Tibial artery (tissue), 4 donors: ENCODE measurements around the gene ELP5.

ENCODE experiments used
- DNase-seq, 2 donors: peaks; one replicate each; pipeline ENCODE4 v3.0.0-alpha.2; 2019
- H3K27ac ChIP-seq, 2 donors: fragments of 200-600 bp; sonication (generic) in 1 of 2; 1 replicate in 1 of 2; 2 replicates in 1 of 2; pipeline ENCODE4 v1.5.1; 2018 to 2019; ENCODE audit warnings: mild to moderate bottlenecking in 1 of 2
- H3K27me3 ChIP-seq, 2 donors: fragments of 200-600 bp; sonication (generic) in 1 of 2; one replicate each; pipeline versions ENCODE4 v1.5.1 to v1.6.0; 2016 to 2019
- H3K36me3 ChIP-seq, 3 donors: fragments of 200-600 bp; sonication (generic) in 2 of 3; one replicate each; pipeline ENCODE4 v1.5.1; 2016 to 2019; ENCODE audit warnings: mild to moderate bottlenecking in 2 of 3
- H3K4me1 ChIP-seq, 4 donors: fragments of 200-600 bp; sonication (generic) in 2 of 4; 1 replicate in 3 of 4; 2 replicates in 1 of 4; pipeline ENCODE4 v1.5.1; 2016 to 2019
- H3K4me3 ChIP-seq, 2 donors: fragments of 200-600 bp; sonication (generic) in 1 of 2; 1 replicate in 1 of 2; 2 replicates in 1 of 2; pipeline ENCODE4 v1.5.1; 2018 to 2019; ENCODE audit warnings: mild to moderate bottlenecking in 2 of 2
- H3K9me3 ChIP-seq, 3 donors: fragments of 200-600 bp; sonication (generic) in 1 of 3; one replicate each; pipeline ENCODE4 v1.5.1; 2016 to 2019
- CTCF ChIP-seq, 2 experiments: fragments of 200-600 bp in 1 of 2; fragments of 450-650 bp in 1 of 2; IDR thresholded peaks; one replicate each; pipeline ENCODE4 v1.5.1; 2017 to 2019; ENCODE audit warnings: antibody characterized with exemption in 2 of 2, mild to moderate bottlenecking in 1 of 2, moderate library complexity in 1 of 2
- intact Hi-C: fragments of 100-400 bp; cut with DNase I; formaldehyde crosslinking; loops from one replicate; pipeline ENCODE4 v1.15.0; 2023; ENCODE audit warnings: low total_unique reads

ELP5 gene

GRCh38 chr17:7246779-7247178 lies 5.2 kb upstream of the ELP5 start:
- no peak for TF ChIP-seq CTCF (IDR thresholded peaks at IDR 0.05)
- H3K4me3 ChIP-seq: no peak overlapping the region
- no peak for DNase-seq
- intact Hi-C loops: no loop called here
- H3K27me3 ChIP-seq: no peaks in the 10 kb centered on the region
- H3K27ac ChIP-seq: no peak overlapping the region
- no peaks in the 10 kb centered on the region for H3K9me3 ChIP-seq
- H3K36me3 ChIP-seq: peaks cover 13 to 34% (median 33%) of the 10 kb centered on the region in 3 donors
- H3K4me1 ChIP-seq: peaks cover 0 to 40% (median 28%) of the 10 kb centered on the region in 4 donors

GRCh38 chr17:7248796-7249195 lies 3.2 kb upstream of the ELP5 start:
- H3K27me3 ChIP-seq: no peaks in the 10 kb centered on the region
- H3K4me3 ChIP-seq: no peak overlapping the region
- no peak overlapping the region for H3K27ac ChIP-seq
- intact Hi-C loops: no loop called here
- no peaks in the 10 kb centered on the region for H3K9me3 ChIP-seq
- DNase-seq: no peak
- no peak for TF ChIP-seq CTCF (IDR thresholded peaks at IDR 0.05)
- peaks cover 13 to 33% (median 32%) of the 10 kb centered on the region in 3 donors for H3K36me3 ChIP-seq
- H3K4me1 ChIP-seq: peaks cover 0 to 43% (median 33%) of the 10 kb centered on the region in 4 donors

GRCh38 chr17:7249214-7249613 lies 2.8 kb upstream of the ELP5 start:
- H3K27ac ChIP-seq: no peak overlapping the region
- intact Hi-C loops: no loop called here

GRCh38 chr17:7249830-7250229 lies 2.2 kb upstream of the ELP5 start:
- Histone ChIP-seq H3K36me3 (peaks cover 14 to 30% (median 29%) of the 10 kb centered on the region in 3 donors), H3K27ac (peak overlapping the region in 1 of 2 donors; percentile 100), H3K4me3 (peak overlapping the region; percentile 94 to 98), H3K9me3 (no peaks in the 10 kb centered on the region), H3K4me1 (peaks cover 0 to 40% (median 32%) of the 10 kb centered on the region in 4 donors), H3K27me3 (no peaks in the 10 kb centered on the region)
- intact Hi-C loops: loop anchor here (10.0 kb wide), 2 partner anchors 95 to 315 kb away; partner anchors contain the start of gene SENP3
- DNase-seq: no peak
- no peak for TF ChIP-seq CTCF (IDR thresholded peaks at IDR 0.05)

More at GRCh38 chr17:7249214-7249613, 2.8 kb upstream of the ELP5 start:
- no peaks in the 10 kb centered on the region for H3K9me3 ChIP-seq
- H3K27me3 ChIP-seq: no peaks in the 10 kb centered on the region
- no peak for DNase-seq
- peaks cover 13 to 30% (median 29%) of the 10 kb centered on the region in 3 donors for H3K36me3 ChIP-seq
- peaks cover 0 to 40% (median 32%) of the 10 kb centered on the region in 4 donors for H3K4me1 ChIP-seq
- no peak overlapping the region for H3K4me3 ChIP-seq
- TF ChIP-seq CTCF (IDR thresholded peaks at IDR 0.05): no peak

GRCh38 chr17:7250695-7251627 lies 1.1 kb upstream of the ELP5 start:
- Histone ChIP-seq H3K27me3 (no peaks in the 10 kb centered on the region), H3K27ac (peak overlapping the region; percentile 96 to 100), H3K4me1 (peaks cover 0 to 40% (median 32%) of the 10 kb centered on the region in 4 donors), H3K9me3 (no peaks in the 10 kb centered on the region), H3K4me3 (peak overlapping the region; percentile 94 to 98), H3K36me3 (peaks cover 22 to 30% (median 30%) of the 10 kb centered on the region in 3 donors)
- no peak for TF ChIP-seq CTCF (IDR thresholded peaks at IDR 0.05)
- intact Hi-C loops: loop anchor here (10.0 kb wide), 2 partner anchors 94 to 314 kb away; partner anchors contain the start of gene SENP3
- no peak for DNase-seq
